ENCODE measurements around the gene C19orf53. TPM values are rescaled to one million over a fixed set of nuclear protein-coding genes. Genes with fewer than 3 reads are reported as not detected.

The C19orf53 gene
- total RNA-seq, 2 experiments from 2014 or later: 90.1 to 162 TPM

DNA sequence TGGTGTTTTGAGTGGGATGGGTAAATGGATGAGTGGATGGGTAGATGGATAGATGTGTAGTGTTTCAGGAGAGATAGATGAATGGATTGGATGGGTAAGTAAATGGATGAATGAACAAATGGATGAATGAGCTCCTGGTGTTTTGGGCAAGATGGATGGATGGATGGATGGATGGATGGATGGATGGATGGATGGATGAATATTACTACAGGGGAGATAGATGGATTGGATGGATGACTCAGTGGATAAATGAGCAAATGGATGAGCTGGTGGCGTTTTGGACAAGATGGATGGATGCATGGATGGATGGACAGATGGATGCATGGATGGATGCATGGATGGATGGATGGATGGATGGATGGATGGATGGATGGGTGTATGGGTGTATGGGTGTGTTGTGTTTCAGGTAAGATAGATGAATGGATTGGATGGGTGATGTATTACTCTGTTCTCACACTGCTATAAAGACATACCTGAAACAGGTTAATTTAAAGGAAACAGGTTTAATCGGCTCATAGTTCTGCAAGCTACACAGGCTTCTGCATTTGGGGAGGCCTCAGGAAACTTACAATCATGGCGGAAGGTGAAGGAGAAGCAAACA, 33.3 kb downstream of the C19orf53 start:
- BruUV-seq (replicated peaks): no TSS peak
- CTCF ChIA-PET (ENCODE audit: unreplicated experiment): interaction anchor here (0.6 kb wide), 1 partner anchor 143 kb away, joined by 21 read pairs; no protein-coding TSS in a partner anchor

DNA sequence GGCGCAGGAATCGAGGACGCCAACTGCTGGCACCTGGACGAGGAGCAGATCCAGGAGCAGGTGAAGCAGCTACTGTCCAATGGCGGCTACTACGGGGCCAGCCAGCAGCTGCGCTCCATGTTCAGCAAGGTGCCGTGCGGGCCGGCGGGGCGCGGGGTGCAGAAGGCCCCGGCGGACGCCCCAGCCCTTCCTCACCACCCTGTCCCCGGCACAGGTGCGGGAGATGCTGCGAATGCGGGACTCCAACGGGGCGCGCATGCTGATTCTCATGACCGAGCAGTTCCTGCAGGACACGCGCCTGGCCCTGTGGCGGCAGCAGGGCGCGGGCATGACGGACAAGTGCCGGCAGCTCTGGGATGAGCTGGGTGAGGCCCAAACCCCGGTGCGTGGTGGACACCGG, 34.6 kb downstream of the C19orf53 start:
- H3K4me1 ChIP-seq (ENCODE audit: insufficient read depth, low read length, poor library complexity, severe bottlenecking): no peaks in the 10 kb centered on the region
- H3K27ac ChIP-seq (ENCODE audit: low read depth, low read length, poor library complexity, severe bottlenecking): no peak overlapping the region
- no peak overlapping the region for H3K4me3 ChIP-seq (ENCODE audit: low read depth, low read length, poor library complexity, severe bottlenecking)
- no peaks in the 10 kb centered on the region for H3K9me3 ChIP-seq (ENCODE audit: low read length)
- DNase-seq (ENCODE audit: low spot score): no peak
- no peak overlapping the region for H2AFZ ChIP-seq (ENCODE audit: low read length)
- no peaks in the 10 kb centered on the region for H4K20me1 ChIP-seq (ENCODE audit: insufficient read depth, low read length)
- CTCF ChIA-PET (ENCODE audit: unreplicated experiment): no interaction called here
- no peaks in the 10 kb centered on the region for H3K9me2 ChIP-seq (ENCODE audit: insufficient read depth, low read length)
- intact Hi-C loops (cut with micrococcal nuclease; ENCODE audit: unreplicated experiment): no loop called here
- TF ChIP-seq CTCF (conservative IDR thresholded peaks at IDR 0.05; ENCODE audit: low read length) (no peak), EZH2phosphoT487 (IDR thresholded peaks at IDR 0.05; ENCODE audit: borderline replicate concordance, low read depth, low read length) (no peak)
- H3K79me2 ChIP-seq (ENCODE audit: insufficient read depth, low read depth, low read length): no peaks in the 10 kb centered on the region
- H3K4me2 ChIP-seq (ENCODE audit: low read length): no peak overlapping the region
- POLR2A ChIA-PET: interaction anchor here (0.6 kb wide), 1 partner anchor 20 kb away, joined by 3 read pairs; no protein-coding TSS in a partner anchor
- no peaks in the 10 kb centered on the region; the same call in 1 of the 2 replicates for H3K36me3 ChIP-seq (ENCODE audit: insufficient read depth, low read length)
- BruUV-seq (replicated peaks): no TSS peak

More for the DNA sequence above, 33.3 kb downstream of the C19orf53 start:
- intact Hi-C loops (cut with micrococcal nuclease; ENCODE audit: unreplicated experiment): no loop called here
- no peak overlapping the region for H3K4me2 ChIP-seq (ENCODE audit: low read length)
- POLR2A ChIA-PET: no interaction called here
- H3K4me1 ChIP-seq (ENCODE audit: insufficient read depth, low read length, poor library complexity, severe bottlenecking): no peaks in the 10 kb centered on the region
- no peaks in the 10 kb centered on the region for H4K20me1 ChIP-seq (ENCODE audit: insufficient read depth, low read length)
- H3K27ac ChIP-seq (ENCODE audit: low read depth, low read length, poor library complexity, severe bottlenecking): no peak overlapping the region
- no peaks in the 10 kb centered on the region for H3K9me2 ChIP-seq (ENCODE audit: insufficient read depth, low read length)
- DNase-seq (ENCODE audit: low spot score): no peak
- H2AFZ ChIP-seq (ENCODE audit: low read length): no peak overlapping the region
- no peak overlapping the region for H3K4me3 ChIP-seq (ENCODE audit: low read depth, low read length, poor library complexity, severe bottlenecking)
- no peaks in the 10 kb centered on the region for H3K79me2 ChIP-seq (ENCODE audit: insufficient read depth, low read depth, low read length)
- H3K9me3 ChIP-seq (ENCODE audit: low read length): no peaks in the 10 kb centered on the region
- H3K36me3 ChIP-seq (ENCODE audit: insufficient read depth, low read length): no peaks in the 10 kb centered on the region; the same call in 1 of the 2 replicates
- TF ChIP-seq EZH2phosphoT487 (IDR thresholded peaks at IDR 0.05; ENCODE audit: borderline replicate concordance, low read depth, low read length): no peak
- TF ChIP-seq CTCF (conservative IDR thresholded peaks at IDR 0.05; ENCODE audit: low read length): no peak

DNA sequence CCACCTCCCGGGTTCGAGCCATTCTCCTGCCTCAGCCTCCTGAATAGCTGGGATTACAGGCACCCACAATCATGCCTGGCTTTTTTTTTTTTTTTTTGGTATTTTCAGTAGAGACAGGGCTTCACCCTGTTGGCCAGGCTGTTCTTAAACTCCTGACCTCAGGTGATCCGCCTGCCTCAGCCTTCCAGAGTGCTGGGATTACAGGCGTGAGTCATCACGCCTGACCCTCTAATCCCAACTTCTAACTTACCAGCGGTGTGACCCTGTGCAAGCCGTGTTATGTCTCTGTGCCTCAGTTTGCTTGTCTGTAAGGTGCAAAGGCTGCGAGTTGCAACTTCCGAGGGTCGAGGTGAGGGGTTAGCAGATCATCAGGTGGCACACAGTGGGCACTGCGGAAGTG, 38.3 kb downstream of the C19orf53 start:
- CTCF ChIA-PET (ENCODE audit: unreplicated experiment): no interaction called here
- TF ChIP-seq CTCF (conservative IDR thresholded peaks at IDR 0.05; ENCODE audit: low read length) (no peak), EZH2phosphoT487 (IDR thresholded peaks at IDR 0.05; ENCODE audit: borderline replicate concordance, low read depth, low read length) (no peak)
- DNase-seq (ENCODE audit: low spot score): no peak
- Histone ChIP-seq H3K4me2 (ENCODE audit: low read length) (no peak overlapping the region), H3K36me3 (ENCODE audit: insufficient read depth, low read length) (peaks cover 6% of the 10 kb centered on the region; the same call in 1 of the 2 replicates), H2AFZ (ENCODE audit: low read length) (no peak overlapping the region), H4K20me1 (ENCODE audit: insufficient read depth, low read length) (no peaks in the 10 kb centered on the region), H3K79me2 (ENCODE audit: insufficient read depth, low read depth, low read length) (no peaks in the 10 kb centered on the region), H3K27ac (ENCODE audit: low read depth, low read length, poor library complexity, severe bottlenecking) (no peak overlapping the region), H3K9me3 (ENCODE audit: low read length) (no peaks in the 10 kb centered on the region), H3K4me3 (ENCODE audit: low read depth, low read length, poor library complexity, severe bottlenecking) (no peak overlapping the region), H3K9me2 (ENCODE audit: insufficient read depth, low read length) (no peaks in the 10 kb centered on the region), H3K4me1 (ENCODE audit: insufficient read depth, low read length, poor library complexity, severe bottlenecking) (no peaks in the 10 kb centered on the region)
- intact Hi-C loops (cut with micrococcal nuclease; ENCODE audit: unreplicated experiment): no loop called here
- no TSS peak for BruUV-seq (replicated peaks)
- POLR2A ChIA-PET: no interaction called here
